HUDEP-2 (cell line): ENCODE measurements around the gene LRRC51.

Source experiments
- DNase-seq, 76 experiments: peaks; one replicate each; lab custom pipeline; 2025; ENCODE audit not compliant: unreplicated experiment in 76 of 76; lab: John Stamatoyannopoulos, UW

LRRC51 gene

GRCh38 chr11:72069787-72070251 is 10.8 kb upstream of the LRRC51 start:
- peak in 68 of 76 experiments; percentile 17 to 79 (median 56) for DNase-seq

- DNase-seq = no peak
These were observed 10.2 kb upstream of the LRRC51 start for GRCh38 chr11:72070491-72070890.

- no peak for DNase-seq
These were observed 8.3 kb upstream of the LRRC51 start for GRCh38 chr11:72072348-72072747.

GRCh38 chr11:72075109-72075508 is 5.5 kb upstream of the LRRC51 start:
- peak in 31 of 76 experiments; percentile 3 to 45 (median 21) for DNase-seq

- no peak for DNase-seq
These were observed 4.9 kb upstream of the LRRC51 start for GRCh38 chr11:72075756-72076155.

GRCh38 chr11:72078477-72078876 is 2.2 kb upstream of the LRRC51 start:
- no peak for DNase-seq

- DNase-seq = peak in 2 of 76 experiments; percentile 6 to 33
These were observed 778 bp upstream of the LRRC51 start for GRCh38 chr11:72079819-72080325.

- DNase-seq = no peak
These were observed 564 bp downstream of the LRRC51 start for GRCh38 chr11:72081184-72081644.

- no peak for DNase-seq
These were observed 1.3 kb downstream of the LRRC51 start for GRCh38 chr11:72081821-72082453.

GRCh38 chr11:72083414-72083813 is 2.8 kb downstream of the LRRC51 start:
- DNase-seq = no peak

GRCh38 chr11:72084076-72084475 is 3.4 kb downstream of the LRRC51 start:
- no peak for DNase-seq

- DNase-seq = no peak
These were observed 4.3 kb downstream of the LRRC51 start for GRCh38 chr11:72084965-72085364.

- DNase-seq = no peak
These were observed 5.1 kb downstream of the LRRC51 start for GRCh38 chr11:72085621-72086351.

- no peak for DNase-seq
These were observed 7.6 kb downstream of the LRRC51 start for GRCh38 chr11:72088076-72088808.

GRCh38 chr11:72091292-72091691 is 10.6 kb downstream of the LRRC51 start:
- peak in 70 of 76 experiments; percentile 9 to 79 (median 52) for DNase-seq

GRCh38 chr11:72098741-72099140 is 18.1 kb downstream of the LRRC51 start:
- no peak for DNase-seq

- DNase-seq = no peak
These were observed 19.4 kb downstream of the LRRC51 start for GRCh38 chr11:72100009-72100408.

- DNase-seq = peak in 5 of 76 experiments; percentile 3 to 27 (median 25)
These were observed 19.8 kb downstream of the LRRC51 start for GRCh38 chr11:72100462-72100861.

- DNase-seq = peak in 2 of 76 experiments; percentile 9
These were observed 21.5 kb downstream of the LRRC51 start for GRCh38 chr11:72102162-72102561.

- no peak for DNase-seq
These were observed 21.9 kb downstream of the LRRC51 start for GRCh38 chr11:72102631-72102945.
